AG09319 (cell line): ENCODE measurements around the gene MBD3L2B.

ENCODE experiments used
- DNase-seq: peaks from one replicate; pipeline ENCODE4 v3.0.0-alpha.2; 2010; ENCODE audit warnings: low read depth; ENCODE audit errors: extremely low read depth
- TF ChIP-seq, protein P1 (sequence below): IDR thresholded peaks from 2 replicates; pipeline ENCODE4 v1.5.1; 2011; ENCODE audit warnings: low read depth, mild to moderate bottlenecking, inconsistent platforms, low read length, moderate library complexity

The MBD3L2B gene

DNA sequence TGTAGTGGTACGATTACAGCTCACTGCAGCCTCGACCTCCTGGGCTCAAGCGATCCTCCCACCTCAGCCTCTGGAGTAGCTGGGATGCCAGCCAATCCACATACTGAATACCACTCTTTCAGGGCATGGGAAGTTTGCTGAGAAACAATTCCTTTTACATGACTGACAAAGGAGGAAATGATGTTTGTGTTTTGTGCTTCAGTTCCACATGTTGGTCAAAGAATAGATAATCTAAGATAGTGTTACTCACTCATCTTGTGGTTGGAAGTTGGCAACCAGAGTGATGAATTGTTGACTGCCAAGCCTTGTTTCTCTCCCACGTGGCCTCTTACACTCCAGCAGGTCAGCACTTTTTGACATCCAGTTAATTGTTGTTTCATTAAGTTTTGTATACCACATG lies 7.6 kb downstream of the MBD3L2B start:
- no peak for DNase-seq
- TF ChIP-seq, protein P1, sequence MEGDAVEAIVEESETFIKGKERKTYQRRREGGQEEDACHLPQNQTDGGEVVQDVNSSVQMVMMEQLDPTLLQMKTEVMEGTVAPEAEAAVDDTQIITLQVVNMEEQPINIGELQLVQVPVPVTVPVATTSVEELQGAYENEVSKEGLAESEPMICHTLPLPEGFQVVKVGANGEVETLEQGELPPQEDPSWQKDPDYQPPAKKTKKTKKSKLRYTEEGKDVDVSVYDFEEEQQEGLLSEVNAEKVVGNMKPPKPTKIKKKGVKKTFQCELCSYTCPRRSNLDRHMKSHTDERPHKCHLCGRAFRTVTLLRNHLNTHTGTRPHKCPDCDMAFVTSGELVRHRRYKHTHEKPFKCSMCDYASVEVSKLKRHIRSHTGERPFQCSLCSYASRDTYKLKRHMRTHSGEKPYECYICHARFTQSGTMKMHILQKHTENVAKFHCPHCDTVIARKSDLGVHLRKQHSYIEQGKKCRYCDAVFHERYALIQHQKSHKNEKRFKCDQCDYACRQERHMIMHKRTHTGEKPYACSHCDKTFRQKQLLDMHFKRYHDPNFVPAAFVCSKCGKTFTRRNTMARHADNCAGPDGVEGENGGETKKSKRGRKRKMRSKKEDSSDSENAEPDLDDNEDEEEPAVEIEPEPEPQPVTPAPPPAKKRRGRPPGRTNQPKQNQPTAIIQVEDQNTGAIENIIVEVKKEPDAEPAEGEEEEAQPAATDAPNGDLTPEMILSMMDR = no peak

DNA sequence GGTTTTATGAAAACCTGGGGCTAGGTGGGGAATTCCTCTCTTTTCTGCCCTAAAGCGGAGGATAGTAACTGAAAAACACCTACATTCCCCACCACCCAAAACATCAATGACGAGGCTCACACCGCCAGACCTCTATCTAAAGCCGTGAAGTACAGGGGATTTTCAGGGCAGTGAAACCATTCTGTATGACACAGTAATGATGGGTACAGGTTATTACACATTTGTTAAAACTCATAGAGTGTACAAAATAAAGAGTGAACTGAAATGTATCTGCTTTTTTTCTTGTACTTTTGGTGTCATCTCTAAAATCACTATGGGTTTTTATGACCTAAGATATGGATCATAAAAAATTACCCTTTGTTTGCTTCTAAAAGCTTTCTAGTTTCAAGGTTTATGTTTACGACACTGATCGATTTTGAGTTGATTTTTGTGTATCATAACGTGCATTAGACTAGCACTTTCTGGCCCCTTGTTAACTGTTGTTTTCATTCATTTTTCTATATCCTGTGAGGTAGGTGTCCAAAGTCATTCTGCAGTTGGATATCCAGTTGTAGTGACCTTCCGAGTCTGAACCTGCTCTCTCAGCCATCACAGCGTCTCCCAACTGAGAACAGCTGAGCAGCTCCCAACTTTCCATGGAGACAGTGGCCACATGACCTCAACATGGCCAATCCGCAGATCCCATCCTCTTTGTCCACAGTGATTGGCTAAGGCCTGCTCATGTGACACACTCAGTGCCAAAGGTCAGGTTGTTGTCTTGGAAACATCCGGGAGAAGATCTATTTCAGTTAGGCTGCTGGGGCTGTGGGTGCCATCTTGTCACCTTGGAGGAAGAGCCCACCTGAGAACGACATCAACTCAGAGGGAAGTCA lies 10.3 kb downstream of the MBD3L2B start:
- TF ChIP-seq, protein P1 = no peak
- DNase-seq = no peak

DNA sequence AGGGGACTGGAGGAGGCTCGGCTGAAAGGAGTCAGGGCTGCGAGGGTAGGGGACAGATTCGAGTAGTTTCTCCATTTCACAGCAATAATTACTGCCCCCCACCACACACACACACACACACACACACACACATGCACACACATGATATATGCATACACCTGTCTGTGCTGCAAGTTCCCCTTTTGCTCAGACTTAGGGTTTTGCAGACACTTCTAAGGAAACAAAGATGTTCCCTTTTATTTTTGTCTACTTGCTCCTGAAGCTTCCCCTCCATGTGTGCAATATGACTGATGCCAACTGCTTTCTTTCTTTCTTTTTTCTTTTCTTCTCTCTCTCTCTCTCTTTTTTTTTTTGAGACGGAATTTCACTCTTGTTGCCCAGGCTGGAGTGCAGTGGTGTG lies 13.4 kb downstream of the MBD3L2B start:
- TF ChIP-seq, protein P1 = no peak
- DNase-seq = no peak

DNA sequence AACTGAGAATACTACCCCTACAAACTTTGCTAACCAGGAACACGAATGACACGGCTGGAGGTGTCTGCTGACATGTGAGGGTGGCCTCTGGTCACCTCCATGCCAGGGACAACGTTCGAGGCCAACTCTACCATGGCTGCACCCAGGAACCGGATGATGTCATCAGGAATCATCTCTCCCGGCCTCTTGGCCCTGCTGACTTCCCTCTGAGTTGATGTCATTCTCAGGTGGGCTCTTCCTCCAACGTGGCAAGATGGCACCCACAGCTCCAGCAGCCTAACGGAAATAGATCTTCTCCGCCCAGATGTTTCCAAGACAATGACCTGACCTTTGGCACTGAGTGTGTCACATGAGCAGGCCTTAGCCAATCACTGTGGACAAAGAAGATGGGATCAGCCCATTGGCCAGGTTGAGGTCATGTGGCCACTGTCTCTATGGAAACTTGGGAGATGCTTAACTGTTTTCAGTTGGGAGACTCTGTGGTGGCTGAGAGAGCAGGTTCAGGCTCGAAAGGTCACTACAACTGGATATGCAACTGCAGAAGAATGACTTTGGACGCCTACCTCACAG lies 15.0 kb downstream of the MBD3L2B start:
- TF ChIP-seq, protein P1 = no peak

DNA sequence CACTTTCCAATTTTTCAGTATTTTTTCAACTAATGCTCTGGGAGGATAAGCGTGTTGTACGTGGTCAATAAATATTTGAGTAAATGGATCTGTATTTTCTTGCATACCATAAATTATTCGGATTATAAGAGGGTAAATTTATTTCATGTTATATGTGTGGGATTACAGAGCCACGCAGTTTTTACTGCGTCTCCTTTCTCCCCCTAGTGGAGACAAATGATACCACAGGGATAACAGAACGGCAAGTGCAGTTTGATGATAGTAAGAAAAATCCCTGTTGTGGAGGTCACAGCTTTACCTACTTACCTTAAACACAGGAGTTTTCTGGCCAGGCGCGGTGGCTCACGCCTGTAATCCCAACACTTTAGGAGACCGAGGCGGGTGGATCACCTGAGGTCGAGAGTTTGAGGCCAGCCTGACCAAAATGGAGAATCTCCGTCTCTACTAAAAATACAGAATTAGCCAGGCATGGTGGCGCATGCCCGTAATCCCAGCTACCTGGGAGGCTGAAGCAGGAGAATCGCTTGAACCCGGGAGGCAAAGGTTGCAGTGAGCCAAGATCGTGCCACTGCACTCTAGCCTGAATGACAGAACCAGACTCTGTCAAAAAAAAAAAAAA lies 16.8 kb downstream of the MBD3L2B start:
- TF ChIP-seq, protein P1 = peak; percentile 61
- no peak for DNase-seq

More for the DNA sequence above, 15.0 kb downstream of the MBD3L2B start:
- no peak for DNase-seq

DNA sequence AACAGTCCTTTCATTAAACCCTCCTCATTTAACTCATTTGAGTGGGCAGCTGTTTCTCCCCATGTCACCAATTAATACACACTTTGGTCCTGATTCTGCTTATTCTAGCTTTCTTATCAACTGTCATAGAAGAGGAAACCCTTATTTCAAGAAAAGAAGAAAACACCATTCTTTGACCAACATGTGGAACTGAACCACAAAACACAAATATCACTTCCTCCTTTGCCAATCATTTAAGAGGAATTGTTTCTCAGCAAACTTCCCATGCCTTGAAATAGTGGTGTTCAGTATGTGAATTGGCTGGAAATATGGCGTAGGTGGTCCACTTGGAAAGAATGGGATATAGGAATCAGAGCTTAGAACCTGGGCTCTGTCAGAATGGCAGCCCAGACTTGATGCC lies 20.4 kb downstream of the MBD3L2B start:
- DNase-seq = no peak
- TF ChIP-seq, protein P1 = no peak

DNA sequence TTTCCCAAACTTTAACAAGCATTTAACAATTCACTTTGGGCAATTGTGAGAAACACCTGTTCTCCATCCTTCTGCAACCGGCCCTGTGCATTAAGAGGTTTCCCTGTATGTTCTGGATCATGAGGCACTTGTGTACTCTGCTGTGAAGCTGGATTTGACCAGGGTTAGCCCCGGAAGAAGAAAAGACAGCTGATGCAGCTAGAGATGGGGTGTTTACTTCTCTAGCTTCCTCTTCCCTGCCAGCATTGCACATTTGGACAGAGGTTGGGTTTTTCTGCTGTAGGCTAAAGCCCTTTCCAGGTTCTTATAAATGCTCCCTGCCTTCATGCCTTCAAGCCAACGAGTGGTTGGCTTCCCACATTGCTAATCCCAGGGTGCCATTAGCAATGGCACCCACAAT lies 20.9 kb downstream of the MBD3L2B start:
- TF ChIP-seq, protein P1 = no peak
- DNase-seq = no peak
